ENCODE data around the gene NSF.
"Not testable (repeated sequence)": the region's sequence is repeated elsewhere in the genome, so short reads cannot be mapped to it uniquely, and the experiment has no call there.

GRCh38 chr17:46559155-46559554 lies 31.3 kb upstream of the NSF start:
- not testable (repeated sequence) for TF ChIP-seq ZNF8 (CRISPR knock-in tag; IDR thresholded peaks at IDR 0.05); CREB5 (CRISPR knock-in tag; IDR thresholded peaks at IDR 0.05; ENCODE audit: low read depth); ZFP3 (CRISPR knock-in tag; IDR thresholded peaks at IDR 0.05)
